ENCODE data around the gene MMP25. TPM values are rescaled to one million over a fixed set of nuclear protein-coding genes. Genes with fewer than 3 reads are reported as not detected.

The MMP25 gene
- total and polyA plus RNA-seq, 9 of the 15 experiments (the other 6 are each of a cell fraction or from before 2014, with no cell fraction given): 0.03 to 0.04 TPM; not detected in 7

DNA sequence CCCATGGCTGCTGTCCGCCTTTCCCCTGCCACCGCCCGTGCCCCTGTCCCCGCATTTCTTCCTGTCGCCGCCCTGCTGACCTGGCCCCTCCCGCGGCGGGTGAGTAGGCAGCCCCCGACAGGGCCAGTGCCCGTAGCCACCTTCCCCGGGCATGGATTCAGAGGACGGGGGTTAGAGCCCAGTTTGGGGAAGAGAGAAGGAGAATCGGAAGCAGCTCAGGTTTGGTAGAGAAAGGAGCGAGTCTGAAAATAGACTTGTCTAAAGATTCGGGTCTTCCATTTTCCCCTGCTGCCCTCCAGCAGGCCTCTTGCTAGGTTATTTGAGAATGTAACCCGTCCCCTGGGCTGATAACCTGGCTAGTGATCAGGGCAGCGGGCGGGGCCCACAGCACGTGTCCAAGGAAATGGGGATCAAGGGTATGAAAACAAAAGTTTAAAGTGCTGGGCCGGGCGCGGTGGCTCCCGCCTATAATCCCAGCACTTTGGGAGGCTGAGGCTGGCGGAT, 41.5 kb upstream of the MMP25 start (continued):
- TF ChIP-seq CHD4 (IDR thresholded peaks at IDR 0.05; ENCODE audit: insufficient read depth, insufficient replicate concordance, low read depth, low read length, poor library complexity, severe bottlenecking) (no peak), POLR2B (IDR thresholded peaks at IDR 0.05; ENCODE audit: low read depth, partially characterized antibody) (peak; percentile 59), HDAC2 (IDR thresholded peaks at IDR 0.05) (no peak), SNIP1 (IDR thresholded peaks at IDR 0.05; ENCODE audit: low read depth) (peak; percentile 69; the same call in 1 of the 2 replicates), PHF8 (IDR thresholded peaks at IDR 0.05; ENCODE audit: borderline replicate concordance, low read length) (peak; percentile 35; the same call in 1 of the 2 replicates), ZNF263 (CRISPR knock-in tag; IDR thresholded peaks at IDR 0.05; ENCODE audit: borderline replicate concordance) (no peak)
- TF ChIP-seq, protein P1, sequence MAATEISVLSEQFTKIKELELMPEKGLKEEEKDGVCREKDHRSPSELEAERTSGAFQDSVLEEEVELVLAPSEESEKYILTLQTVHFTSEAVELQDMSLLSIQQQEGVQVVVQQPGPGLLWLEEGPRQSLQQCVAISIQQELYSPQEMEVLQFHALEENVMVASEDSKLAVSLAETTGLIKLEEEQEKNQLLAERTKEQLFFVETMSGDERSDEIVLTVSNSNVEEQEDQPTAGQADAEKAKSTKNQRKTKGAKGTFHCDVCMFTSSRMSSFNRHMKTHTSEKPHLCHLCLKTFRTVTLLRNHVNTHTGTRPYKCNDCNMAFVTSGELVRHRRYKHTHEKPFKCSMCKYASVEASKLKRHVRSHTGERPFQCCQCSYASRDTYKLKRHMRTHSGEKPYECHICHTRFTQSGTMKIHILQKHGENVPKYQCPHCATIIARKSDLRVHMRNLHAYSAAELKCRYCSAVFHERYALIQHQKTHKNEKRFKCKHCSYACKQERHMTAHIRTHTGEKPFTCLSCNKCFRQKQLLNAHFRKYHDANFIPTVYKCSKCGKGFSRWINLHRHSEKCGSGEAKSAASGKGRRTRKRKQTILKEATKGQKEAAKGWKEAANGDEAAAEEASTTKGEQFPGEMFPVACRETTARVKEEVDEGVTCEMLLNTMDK (IDR thresholded peaks at IDR 0.05; ENCODE audit: borderline replicate concordance, insufficient read depth, low read depth, low read length, poor library complexity, severe bottlenecking): no peak
- TF ChIP-seq, protein P2, sequence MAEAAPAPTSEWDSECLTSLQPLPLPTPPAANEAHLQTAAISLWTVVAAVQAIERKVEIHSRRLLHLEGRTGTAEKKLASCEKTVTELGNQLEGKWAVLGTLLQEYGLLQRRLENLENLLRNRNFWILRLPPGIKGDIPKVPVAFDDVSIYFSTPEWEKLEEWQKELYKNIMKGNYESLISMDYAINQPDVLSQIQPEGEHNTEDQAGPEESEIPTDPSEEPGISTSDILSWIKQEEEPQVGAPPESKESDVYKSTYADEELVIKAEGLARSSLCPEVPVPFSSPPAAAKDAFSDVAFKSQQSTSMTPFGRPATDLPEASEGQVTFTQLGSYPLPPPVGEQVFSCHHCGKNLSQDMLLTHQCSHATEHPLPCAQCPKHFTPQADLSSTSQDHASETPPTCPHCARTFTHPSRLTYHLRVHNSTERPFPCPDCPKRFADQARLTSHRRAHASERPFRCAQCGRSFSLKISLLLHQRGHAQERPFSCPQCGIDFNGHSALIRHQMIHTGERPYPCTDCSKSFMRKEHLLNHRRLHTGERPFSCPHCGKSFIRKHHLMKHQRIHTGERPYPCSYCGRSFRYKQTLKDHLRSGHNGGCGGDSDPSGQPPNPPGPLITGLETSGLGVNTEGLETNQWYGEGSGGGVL (CRISPR knock-in tag; IDR thresholded peaks at IDR 0.05): no peak

All from K562 (cell line).